DND-41 (cell line): ENCODE measurements around the gene ARHGAP22.

Source experiments
- ATAC-seq: fragments of 200-7000 bp; cut with Tn5 transposase; 3 replicates; pipeline ENCODE4 v1.9.1; 2021; ENCODE audit warnings: low read depth; ENCODE audit not compliant: insufficient read depth
- DNase-seq: peaks from one replicate; pipeline ENCODE4 v3.0.0-alpha.2; 2020
- H2AFZ ChIP-seq: 2 replicates; pipeline ENCODE4 v1.6.0; 2012; ENCODE audit warnings: low read depth, low read length
- H3K27ac ChIP-seq: 2 replicates; pipeline ENCODE4 v1.5.1; 2012; ENCODE audit warnings: low read length, inconsistent platforms
- H3K27me3 ChIP-seq: fragments of 200-600 bp; sonication (generic); 2 replicates; pipeline ENCODE4 v1.6.0; 2012; ENCODE audit warnings: low read length, mild to moderate bottlenecking, inconsistent platforms; ENCODE audit not compliant: insufficient read depth, poor library complexity
- H3K36me3 ChIP-seq: 2 replicates; pipeline ENCODE4 v1.5.1; 2012; ENCODE audit warnings: low read length, inconsistent platforms; ENCODE audit not compliant: insufficient read depth
- H3K4me1 ChIP-seq: 2 replicates; pipeline ENCODE4 v1.5.1; 2012; ENCODE audit warnings: mild to moderate bottlenecking, low read length; ENCODE audit not compliant: insufficient read depth
- H3K4me2 ChIP-seq: 2 replicates; pipeline ENCODE4 v1.6.0; 2012; ENCODE audit warnings: mild to moderate bottlenecking, moderate library complexity, low read length, inconsistent platforms; ENCODE audit not compliant: insufficient read depth
- H3K4me3 ChIP-seq, 2 experiments: fragments of 200-600 bp in 1 of 2; shearing (Covaris generic) in 1 of 2; 2 replicates each; pipeline ENCODE4 v1.5.1; 2012 to 2016; ENCODE audit warnings: inconsistent platforms in 2 of 2, low read length in 2 of 2, mild to moderate bottlenecking in 2 of 2, low read depth in 1 of 2, moderate library complexity in 1 of 2
- H3K79me2 ChIP-seq: 2 replicates; pipeline ENCODE4 v1.6.0; 2012; ENCODE audit warnings: low read length, inconsistent platforms; ENCODE audit not compliant: insufficient read depth
- H3K9ac ChIP-seq: 2 replicates; pipeline ENCODE4 v1.6.0; 2012; ENCODE audit warnings: low read depth, mild to moderate bottlenecking, inconsistent platforms, low read length, moderate library complexity
- H3K9me3 ChIP-seq: 2 replicates; pipeline ENCODE4 v1.5.1; 2012; ENCODE audit warnings: low read length, moderate library complexity, mild to moderate bottlenecking, inconsistent platforms; ENCODE audit not compliant: insufficient read depth, severe bottlenecking
- H4K20me1 ChIP-seq: 2 replicates; pipeline ENCODE4 v1.6.0; 2012; ENCODE audit warnings: low read length; ENCODE audit not compliant: insufficient read depth
- EZH2 ChIP-seq: IDR thresholded peaks from 3 replicates; pipeline ENCODE4 v1.6.1; 2012; ENCODE audit warnings: borderline replicate concordance, low read depth, mild to moderate bottlenecking, moderate library complexity, low read length, inconsistent platforms; ENCODE audit not compliant: severe bottlenecking
- TF ChIP-seq, protein P1 (sequence below): IDR thresholded peaks from 2 replicates; pipeline ENCODE4 v1.5.1; 2012; ENCODE audit warnings: borderline replicate concordance, low read length, moderate library complexity, mild to moderate bottlenecking; ENCODE audit not compliant: poor library complexity, severe bottlenecking; ENCODE audit errors: extremely low read depth

ARHGAP22 gene

DNA sequence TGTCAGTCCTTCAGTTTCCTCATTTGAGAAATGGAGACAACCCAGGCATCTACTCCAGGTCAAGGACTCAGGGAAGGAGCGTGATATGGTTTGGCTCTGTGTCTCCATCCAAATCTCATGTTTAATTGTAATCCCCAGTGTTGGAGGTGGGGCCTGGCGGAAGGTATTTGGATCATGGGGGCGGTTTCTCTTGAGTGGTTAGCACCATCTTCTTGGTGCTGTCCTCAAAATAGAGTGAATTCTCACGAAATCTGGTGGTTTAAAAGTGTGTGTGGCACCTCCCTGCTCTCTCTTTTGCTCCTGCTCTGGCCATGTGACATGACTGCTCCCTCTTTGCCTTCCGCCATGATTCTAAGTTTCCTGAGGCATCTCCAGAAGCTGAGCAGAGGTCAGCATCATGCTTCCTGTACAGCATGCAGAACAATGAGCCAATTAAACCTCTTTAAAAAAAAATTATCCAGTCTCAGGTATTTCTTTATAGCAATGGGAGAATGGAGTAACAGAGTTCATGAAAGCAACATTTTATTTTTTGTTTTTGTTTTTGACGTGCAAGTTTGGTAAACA is 30.0 kb downstream of the ARHGAP22 start:
- Histone ChIP-seq H3K4me2 (no peak overlapping the region), H2AFZ (no peak overlapping the region), H3K4me1 (no peaks in the 10 kb centered on the region), H4K20me1 (peaks cover 2% of the 10 kb centered on the region; the same call in 1 of the 2 replicates), H3K4me3 (no peak overlapping the region), H3K27ac (no peak overlapping the region), H3K27me3 (no peaks in the 10 kb centered on the region), H3K36me3 (no peaks in the 10 kb centered on the region), H3K9ac (no peak overlapping the region), H3K79me2 (no peaks in the 10 kb centered on the region), H3K9me3 (no peaks in the 10 kb centered on the region)
- ATAC-seq (no peak), DNase-seq (no peak)
- TF ChIP-seq, protein P1, sequence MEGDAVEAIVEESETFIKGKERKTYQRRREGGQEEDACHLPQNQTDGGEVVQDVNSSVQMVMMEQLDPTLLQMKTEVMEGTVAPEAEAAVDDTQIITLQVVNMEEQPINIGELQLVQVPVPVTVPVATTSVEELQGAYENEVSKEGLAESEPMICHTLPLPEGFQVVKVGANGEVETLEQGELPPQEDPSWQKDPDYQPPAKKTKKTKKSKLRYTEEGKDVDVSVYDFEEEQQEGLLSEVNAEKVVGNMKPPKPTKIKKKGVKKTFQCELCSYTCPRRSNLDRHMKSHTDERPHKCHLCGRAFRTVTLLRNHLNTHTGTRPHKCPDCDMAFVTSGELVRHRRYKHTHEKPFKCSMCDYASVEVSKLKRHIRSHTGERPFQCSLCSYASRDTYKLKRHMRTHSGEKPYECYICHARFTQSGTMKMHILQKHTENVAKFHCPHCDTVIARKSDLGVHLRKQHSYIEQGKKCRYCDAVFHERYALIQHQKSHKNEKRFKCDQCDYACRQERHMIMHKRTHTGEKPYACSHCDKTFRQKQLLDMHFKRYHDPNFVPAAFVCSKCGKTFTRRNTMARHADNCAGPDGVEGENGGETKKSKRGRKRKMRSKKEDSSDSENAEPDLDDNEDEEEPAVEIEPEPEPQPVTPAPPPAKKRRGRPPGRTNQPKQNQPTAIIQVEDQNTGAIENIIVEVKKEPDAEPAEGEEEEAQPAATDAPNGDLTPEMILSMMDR = no peak
- TF ChIP-seq EZH2 = no peak

DNA sequence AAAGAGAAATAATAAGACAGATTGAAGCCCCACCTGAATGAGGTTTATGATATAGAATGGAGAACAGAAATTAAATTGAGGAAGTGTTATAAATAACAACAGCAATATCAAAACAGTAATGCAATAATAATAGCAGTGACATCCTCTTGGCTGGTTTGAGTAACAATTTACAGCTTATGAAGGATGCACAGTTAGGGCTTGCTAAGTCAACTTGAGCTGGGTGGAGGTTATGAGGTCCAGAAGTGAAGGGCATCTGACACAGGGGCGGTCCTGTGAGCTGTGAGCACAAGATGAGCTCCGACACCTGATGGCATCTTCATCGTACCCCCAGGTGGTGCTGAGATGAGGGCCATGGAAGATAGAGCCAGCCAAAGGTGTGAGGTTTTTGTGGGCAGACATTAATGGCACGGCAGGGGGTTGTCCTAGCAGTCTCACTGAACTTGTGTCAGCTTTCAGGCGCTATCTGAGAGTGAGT is 30.5 kb downstream of the ARHGAP22 start:
- Histone ChIP-seq H3K9ac (no peak overlapping the region), H3K27ac (no peak overlapping the region), H3K79me2 (no peaks in the 10 kb centered on the region), H3K27me3 (no peaks in the 10 kb centered on the region), H3K4me3 (no peak overlapping the region), H3K4me2 (no peak overlapping the region), H2AFZ (no peak overlapping the region), H4K20me1 (peaks cover 2% of the 10 kb centered on the region; the same call in 1 of the 2 replicates), H3K36me3 (no peaks in the 10 kb centered on the region), H3K9me3 (no peaks in the 10 kb centered on the region), H3K4me1 (no peaks in the 10 kb centered on the region)
- ATAC-seq = no peak
- no peak for TF ChIP-seq EZH2
- TF ChIP-seq, protein P1 = no peak
- no peak for DNase-seq

- Histone ChIP-seq H2AFZ (no peak overlapping the region), H3K9ac (no peak overlapping the region), H4K20me1 (peaks cover 2% of the 10 kb centered on the region; the same call in 1 of the 2 replicates), H3K4me1 (no peaks in the 10 kb centered on the region), H3K27me3 (no peaks in the 10 kb centered on the region), H3K79me2 (no peaks in the 10 kb centered on the region), H3K36me3 (no peaks in the 10 kb centered on the region), H3K9me3 (no peaks in the 10 kb centered on the region), H3K4me3 (no peak overlapping the region), H3K4me2 (no peak overlapping the region), H3K27ac (no peak overlapping the region)
- no peak for DNase-seq
- TF ChIP-seq, protein P1 = no peak
- no peak for TF ChIP-seq EZH2
- no peak for ATAC-seq
Observed at GRCh38 chr10:48573045-48573444, 31.8 kb downstream of the ARHGAP22 start.
